Tibial nerve (tissue), 4 donors: ENCODE results near the gene TDRD10. TPM values are rescaled to one million over a fixed set of nuclear protein-coding genes. Genes with fewer than 3 reads are reported as not detected.

Source experiments
- DNase-seq, 2 donors: peaks; one replicate each; pipeline ENCODE4 v3.0.0-alpha.2; 2019; ENCODE audit warnings: low spot score in 2 of 2
- H3K27ac ChIP-seq, 4 donors: fragments of 200-600 bp; sonication (generic) in 3 of 4; one replicate each; pipeline ENCODE4 v1.5.1; 2017 to 2019; ENCODE audit warnings: mild to moderate bottlenecking in 1 of 4
- H3K27me3 ChIP-seq, 2 donors: fragments of 200-600 bp; sonication (generic) in 1 of 2; one replicate each; pipeline versions ENCODE4 v1.5.1 to v1.6.0; 2017 to 2019
- H3K36me3 ChIP-seq, 3 donors: fragments of 200-600 bp; sonication (generic); one replicate each; pipeline ENCODE4 v1.5.1; 2018 to 2019
- H3K4me1 ChIP-seq, 4 donors: fragments of 200-600 bp; sonication (generic) in 3 of 4; one replicate each; pipeline ENCODE4 v1.5.1; 2017 to 2019
- H3K4me3 ChIP-seq, 4 donors: fragments of 200-600 bp; sonication (generic) in 3 of 4; one replicate each; pipeline ENCODE4 v1.5.1; 2017 to 2019; ENCODE audit warnings: mild to moderate bottlenecking in 1 of 4, moderate library complexity in 1 of 4
- H3K9me3 ChIP-seq, 4 donors: fragments of 200-600 bp; sonication (generic) in 3 of 4; one replicate each; pipeline ENCODE4 v1.5.1; 2017 to 2019
- CTCF ChIP-seq, 5 experiments: fragments of 200-600 bp in 3 of 5; fragments of 450-650 bp in 2 of 5; sonication (generic) in 3 of 5; IDR thresholded peaks; one replicate each; pipeline ENCODE4 v1.5.1; 2016 to 2019; ENCODE audit warnings: antibody characterized with exemption in 5 of 5, mild to moderate bottlenecking in 3 of 5, moderate library complexity in 2 of 5
- EP300 ChIP-seq, 2 donors: sonication (generic); formaldehyde crosslinking; IDR thresholded peaks; one replicate each; pipeline ENCODE4 v1.6.1; 2017; ENCODE audit warnings: antibody characterized with exemption in 2 of 2, mild to moderate bottlenecking in 1 of 2
- POLR2A ChIP-seq, 2 donors: fragments of 450-650 bp; IDR thresholded peaks; one replicate each; pipeline ENCODE4 v1.6.1; 2017; ENCODE audit warnings: antibody characterized with exemption in 2 of 2, mild to moderate bottlenecking in 2 of 2, moderate library complexity in 2 of 2
- WGBS, 2 donors: methylation state at CpG; one replicate each; pipeline ENCODE4 v1.1.5; 2018; 5-methylcytosine and 5-hydroxymethylcytosine counted together
- total RNA-seq, 4 donors: library from RNA; depleted of rRNA; stranded (reverse); fragments of >200 nt; gene quantifications; one replicate each; pipeline ENCODE4 v1.1.0, GENCODE V29; 2016

The TDRD10 gene
- total RNA-seq, 4 donors from 2014 or later: 6.7 to 9.0 (median 7.6) TPM

DNA sequence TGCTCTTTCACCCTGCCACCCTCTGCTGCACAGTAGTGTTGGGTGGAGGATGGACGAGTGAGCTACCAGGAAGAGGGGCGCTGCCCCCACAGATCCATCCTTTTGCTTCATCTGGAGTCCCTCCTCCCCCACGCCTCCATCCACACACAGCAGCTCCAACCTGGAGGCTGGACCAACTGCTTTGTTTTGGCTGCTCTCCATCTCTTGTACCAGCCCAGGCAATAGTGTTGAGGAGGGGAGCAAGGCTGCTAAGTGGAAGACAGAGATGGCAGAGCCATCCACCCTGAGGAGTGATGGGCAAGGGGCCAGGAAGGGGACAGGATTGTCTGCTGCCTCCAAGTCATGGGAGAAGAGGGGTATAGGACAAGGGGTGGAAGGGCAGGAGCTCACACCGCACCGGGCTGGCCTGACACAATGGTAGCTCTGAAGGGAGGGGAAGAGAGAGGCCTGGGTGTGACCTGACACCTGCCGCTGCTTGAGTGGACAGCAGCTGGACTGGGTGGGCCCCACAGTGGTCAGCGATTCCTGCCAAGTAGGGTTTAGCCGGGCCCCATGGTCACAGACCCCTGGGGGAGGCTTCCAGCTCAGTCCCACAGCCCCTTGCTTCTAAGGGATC lies 74.0 kb downstream of the TDRD10 start:
- Histone ChIP-seq H3K27ac (no peak overlapping the region), H3K4me1 (peaks cover 0 to 4% (median 0%) of the 10 kb centered on the region in 4 donors), H3K36me3 (peaks cover 0 to 36% (median 6%) of the 10 kb centered on the region in 3 donors), H3K27me3 (no peaks in the 10 kb centered on the region), H3K4me3 (no peak overlapping the region), H3K9me3 (no peaks in the 10 kb centered on the region)
- no peak for DNase-seq
- TF ChIP-seq POLR2A (IDR thresholded peaks at IDR 0.05) (no peak), CTCF (IDR thresholded peaks at IDR 0.05) (no peak), EP300 (IDR thresholded peaks at IDR 0.05) (no peak)
- 75 to 76% methylated on average over 7 to 8 of the region's 8 CpGs for WGBS, 2 donors

GRCh38 chr1:154577346-154578057 lies 75.5 kb downstream of the TDRD10 start:
- no peaks in the 10 kb centered on the region for H3K27me3 ChIP-seq
- no peaks in the 10 kb centered on the region for H3K9me3 ChIP-seq
- H3K27ac ChIP-seq: no peak overlapping the region
- WGBS, 2 donors: 69 to 81% methylated on average over 6 to 7 of the region's 7 CpGs
- no peak overlapping the region for H3K4me3 ChIP-seq
- H3K36me3 ChIP-seq: peaks cover 0 to 50% (median 10%) of the 10 kb centered on the region in 3 donors
- TF ChIP-seq CTCF (IDR thresholded peaks at IDR 0.05) (no peak), EP300 (IDR thresholded peaks at IDR 0.05) (no peak), POLR2A (IDR thresholded peaks at IDR 0.05) (no peak)
- no peak for DNase-seq
- peaks cover 0 to 4% (median 0%) of the 10 kb centered on the region in 4 donors for H3K4me1 ChIP-seq

DNA sequence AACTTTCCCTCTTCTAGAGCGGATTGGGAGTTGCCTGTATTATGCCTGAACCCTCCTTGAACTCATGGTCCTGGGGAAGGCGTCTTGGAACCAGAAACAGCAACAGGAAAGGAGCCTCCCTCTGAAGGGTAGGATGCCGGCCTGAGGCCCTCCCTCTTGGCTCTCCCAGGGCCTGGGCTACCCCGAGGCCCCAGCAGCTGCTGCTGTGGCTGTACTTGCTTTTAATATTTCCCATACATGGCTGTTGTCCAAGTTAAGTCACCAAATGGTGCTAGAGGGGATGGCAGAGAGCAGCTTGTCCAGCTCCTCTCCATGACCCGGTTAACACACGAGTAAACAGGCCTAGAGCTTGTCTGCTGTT lies 76.0 kb downstream of the TDRD10 start:
- Histone ChIP-seq H3K4me1 (peaks cover 0 to 4% (median 0%) of the 10 kb centered on the region in 4 donors), H3K4me3 (no peak overlapping the region), H3K27me3 (no peaks in the 10 kb centered on the region), H3K36me3 (peaks cover 0 to 56% (median 15%) of the 10 kb centered on the region in 3 donors), H3K9me3 (no peaks in the 10 kb centered on the region), H3K27ac (no peak overlapping the region)
- DNase-seq: no peak
- 21 to 43% methylated on average over 3 to 6 of the region's 6 CpGs for WGBS, 2 donors
- no peak for TF ChIP-seq EP300 (IDR thresholded peaks at IDR 0.05)
- no peak for TF ChIP-seq POLR2A (IDR thresholded peaks at IDR 0.05)
- no peak for TF ChIP-seq CTCF (IDR thresholded peaks at IDR 0.05)

DNA sequence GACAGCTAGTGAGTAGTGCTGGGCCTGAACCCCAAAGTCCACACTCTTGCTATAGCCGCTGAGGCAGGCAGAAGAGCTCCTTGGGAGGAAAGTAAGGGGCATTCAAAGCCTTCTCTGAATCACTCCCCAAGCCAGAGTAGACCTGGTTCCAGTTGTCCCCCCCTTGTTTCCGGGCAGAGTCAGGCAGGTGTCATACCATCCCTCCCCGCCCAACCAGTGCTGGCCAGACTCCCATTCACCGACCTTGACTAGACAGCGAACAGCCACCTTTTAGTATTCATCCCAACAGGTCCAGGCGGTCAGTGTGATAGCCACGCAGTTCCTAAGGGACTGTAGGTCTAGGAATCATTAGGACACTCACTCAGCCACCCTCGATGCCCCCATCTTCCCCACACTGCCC lies 77.4 kb downstream of the TDRD10 start:
- no peaks in the 10 kb centered on the region for H3K9me3 ChIP-seq
- no peak overlapping the region for H3K27ac ChIP-seq
- H3K27me3 ChIP-seq: no peaks in the 10 kb centered on the region
- H3K4me3 ChIP-seq: no peak overlapping the region
- TF ChIP-seq CTCF (IDR thresholded peaks at IDR 0.05) (no peak), EP300 (IDR thresholded peaks at IDR 0.05) (no peak), POLR2A (IDR thresholded peaks at IDR 0.05) (no peak)
- peaks cover 0 to 4% (median 0%) of the 10 kb centered on the region in 4 donors for H3K4me1 ChIP-seq
- H3K36me3 ChIP-seq: peaks cover under 1 to 69% (median 20%) of the 10 kb centered on the region in 3 donors
- WGBS, 2 donors: 88 to 92% methylated on average over 8 of the region's 8 CpGs
- no peak for DNase-seq

DNA sequence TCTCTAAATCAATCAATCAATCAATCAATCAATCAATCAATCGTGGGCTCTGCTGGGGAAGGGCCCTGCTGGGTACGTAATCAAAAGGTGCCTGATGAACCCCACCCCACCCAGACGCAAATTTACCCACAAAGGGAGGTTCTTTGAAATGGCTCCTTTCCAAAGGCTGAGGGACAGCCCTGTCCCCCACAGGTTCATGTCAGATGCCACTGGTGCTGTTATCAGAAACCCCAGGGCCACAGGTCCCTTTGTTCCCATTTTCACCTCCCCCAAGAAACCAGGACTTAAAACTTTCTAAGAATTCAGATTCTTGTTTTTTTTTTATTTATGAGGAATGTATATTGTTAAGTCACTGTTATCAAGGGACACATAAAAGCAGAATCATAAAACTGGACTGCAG lies 79.7 kb downstream of the TDRD10 start:
- H3K9me3 ChIP-seq: no peaks in the 10 kb centered on the region
- peaks cover 5 to 93% (median 44%) of the 10 kb centered on the region in 3 donors for H3K36me3 ChIP-seq
- no peak for DNase-seq
- H3K27ac ChIP-seq: no peak overlapping the region
- TF ChIP-seq CTCF (IDR thresholded peaks at IDR 0.05) (no peak), POLR2A (IDR thresholded peaks at IDR 0.05) (no peak), EP300 (IDR thresholded peaks at IDR 0.05) (no peak)
- no peak overlapping the region for H3K4me3 ChIP-seq
- peaks cover 0 to 4% (median 0%) of the 10 kb centered on the region in 4 donors for H3K4me1 ChIP-seq
- H3K27me3 ChIP-seq: no peaks in the 10 kb centered on the region
- 72 to 86% methylated on average over 3 of the region's 3 CpGs for WGBS, 2 donors
